ENCODE data around the gene SLC28A1. TPM values are rescaled to one million over a fixed set of nuclear protein-coding genes. Genes with fewer than 3 reads are reported as not detected.

Gene SLC28A1
- total RNA-seq: not detected in 2 replicates

GRCh38 chr15:84883916-84884781 lies at the start of gene SLC28A1:
TSS of gene SLC28A1 (plus strand) at chr15:84884662. CDS start at chr15:84887761, 3,099 bp downstream.

GRCh38 chr15:84981711-84982300 lies 97.3 kb downstream of the SLC28A1 start, which contains the start of gene PDE8A:
TSS of gene PDE8A (plus strand) at chr15:84981856. CDS start at chr15:84982163, 307 bp downstream.

Other genes starting within 250 kb of the SLC28A1 start
- gene WDR73, start 230.4 kb upstream of the SLC28A1 start, total RNA-seq: 13.7 and 15.7 TPM in 2 replicates
- gene NMB, start 226.5 kb upstream of the SLC28A1 start, total RNA-seq: 6.5 and 10.9 TPM in 2 replicates
- gene SEC11A, start 168.5 kb upstream of the SLC28A1 start, total RNA-seq: 200 and 269 TPM in 2 replicates
- gene ZNF592, start 136.1 kb upstream of the SLC28A1 start, total RNA-seq: 8.1 and 13.8 TPM in 2 replicates
- gene ALPK3, start 67.3 kb upstream of the SLC28A1 start, total RNA-seq: 0.80 and 3.1 TPM in 2 replicates
- gene PDE8A, start 97.2 kb downstream of the SLC28A1 start, total RNA-seq: 22.6 and 23.8 TPM in 2 replicates

Measured in epithelial cell of alveolus of lung (primary cell).